HG02840 (cell line): Measurements from ENCODE around the gene NPHP1.
A peak's percentile ranks its signal among the peaks of the same experiment; 100 is the strongest.
"Not testable (repeated sequence)": the region's sequence is repeated elsewhere in the genome, so short reads cannot be mapped to it uniquely, and the experiment has no call there.

ENCODE experiments used
- ATAC-seq: cut with Tn5 transposase; IDR thresholded peaks from one replicate; pipeline ENCODE4 v1.9.1; 2021; ENCODE audit warnings: mild to moderate bottlenecking, moderate library complexity, moderate number of reproducible peaks; ENCODE audit not compliant: unreplicated experiment, low FRiP score

Gene NPHP1

GRCh38 chr2:110205660-110206455, 1.0 kb upstream of the NPHP1 start:
- no peak for ATAC-seq

- ATAC-seq = no peak
Measured at GRCh38 chr2:110198016-110198415, 6.8 kb downstream of the NPHP1 start.

GRCh38 chr2:110197452-110197851, 7.4 kb downstream of the NPHP1 start:
- no peak for ATAC-seq

GRCh38 chr2:110190169-110190568, 14.6 kb downstream of the NPHP1 start:
- ATAC-seq = not testable (repeated sequence)

- ATAC-seq = no peak
Measured at GRCh38 chr2:110182449-110182848, 22.4 kb downstream of the NPHP1 start.

- ATAC-seq = no peak
Measured at GRCh38 chr2:110180036-110180435, 24.8 kb downstream of the NPHP1 start.

- ATAC-seq = no peak
Measured at GRCh38 chr2:110173523-110173922, 31.3 kb downstream of the NPHP1 start.

- ATAC-seq = no peak
Measured at GRCh38 chr2:110172506-110172905, 32.3 kb downstream of the NPHP1 start.

- ATAC-seq = no peak
Measured at GRCh38 chr2:110170102-110170501, 34.7 kb downstream of the NPHP1 start.

GRCh38 chr2:110167326-110168000, 37.4 kb downstream of the NPHP1 start:
- ATAC-seq = no peak

- ATAC-seq = no peak
Measured at GRCh38 chr2:110166266-110166665, 38.5 kb downstream of the NPHP1 start.

GRCh38 chr2:110157153-110157793, 47.5 kb downstream of the NPHP1 start:
- peak; percentile 63 for ATAC-seq

- not testable (repeated sequence) for ATAC-seq
Measured at GRCh38 chr2:110154828-110155227, 50.0 kb downstream of the NPHP1 start.

GRCh38 chr2:110154188-110154587, 50.6 kb downstream of the NPHP1 start:
- not testable (repeated sequence) for ATAC-seq

GRCh38 chr2:110153416-110153815, 51.4 kb downstream of the NPHP1 start:
- ATAC-seq = no peak

GRCh38 chr2:110152943-110153342, 51.9 kb downstream of the NPHP1 start:
- no peak for ATAC-seq

- no peak for ATAC-seq
Measured at GRCh38 chr2:110149330-110150220, 55.2 kb downstream of the NPHP1 start.

- ATAC-seq = no peak
Measured at GRCh38 chr2:110146945-110147332, 57.9 kb downstream of the NPHP1 start.

GRCh38 chr2:110146183-110146944, 58.4 kb downstream of the NPHP1 start:
- no peak for ATAC-seq

GRCh38 chr2:110143982-110144381, 60.8 kb downstream of the NPHP1 start:
- no peak for ATAC-seq
